ENCODE data around the gene CLUH.

Gene CLUH

DNA sequence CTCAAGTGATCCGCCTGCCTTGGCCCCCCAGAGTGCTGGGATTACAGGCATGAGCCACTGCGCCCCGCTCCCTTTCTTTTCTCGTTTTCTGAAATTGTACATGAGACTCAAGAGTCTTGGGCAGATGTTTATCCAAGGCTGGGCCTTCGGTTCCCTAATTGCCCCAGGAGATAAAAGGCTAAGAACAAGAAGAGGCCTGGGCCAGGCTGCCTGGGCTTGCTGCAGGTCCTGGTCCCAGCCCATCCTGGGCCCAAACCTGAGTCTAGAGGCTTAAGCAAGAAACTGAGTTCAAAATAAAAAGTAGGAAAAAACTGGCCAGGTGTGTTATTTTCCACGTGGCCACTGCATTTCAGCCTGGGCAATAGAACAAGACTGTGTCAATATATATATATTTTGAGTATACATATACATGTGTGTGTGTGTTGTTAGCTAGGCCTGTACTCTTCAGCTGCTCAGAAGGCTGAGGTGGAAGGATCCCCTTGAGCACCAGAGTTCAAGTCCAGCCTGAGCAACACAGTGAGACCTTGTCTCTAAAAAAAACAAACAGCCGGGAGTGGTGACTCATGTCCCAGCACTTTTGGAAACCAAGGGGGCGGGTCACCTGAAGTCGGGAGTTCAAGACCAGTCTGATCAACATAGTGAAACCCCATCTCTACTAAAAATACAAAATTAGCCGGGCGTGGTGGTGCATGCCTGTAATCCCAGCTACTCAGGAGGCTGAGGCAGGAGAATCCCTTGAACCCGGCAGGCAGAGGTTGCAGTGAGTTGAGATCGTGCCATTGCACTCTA is 6.8 kb upstream of the CLUH start:
- no peak overlapping the region for H3K4me2 ChIP-seq (ENCODE audit: low read depth, low read length)
- TF ChIP-seq EZH2phosphoT487 (IDR thresholded peaks at IDR 0.05; ENCODE audit: low read length) (no peak), EZH2 (optimal IDR thresholded peaks at IDR 0.05; ENCODE audit: low read depth, low read length) (no peak)
- TF ChIP-seq, protein P1, sequence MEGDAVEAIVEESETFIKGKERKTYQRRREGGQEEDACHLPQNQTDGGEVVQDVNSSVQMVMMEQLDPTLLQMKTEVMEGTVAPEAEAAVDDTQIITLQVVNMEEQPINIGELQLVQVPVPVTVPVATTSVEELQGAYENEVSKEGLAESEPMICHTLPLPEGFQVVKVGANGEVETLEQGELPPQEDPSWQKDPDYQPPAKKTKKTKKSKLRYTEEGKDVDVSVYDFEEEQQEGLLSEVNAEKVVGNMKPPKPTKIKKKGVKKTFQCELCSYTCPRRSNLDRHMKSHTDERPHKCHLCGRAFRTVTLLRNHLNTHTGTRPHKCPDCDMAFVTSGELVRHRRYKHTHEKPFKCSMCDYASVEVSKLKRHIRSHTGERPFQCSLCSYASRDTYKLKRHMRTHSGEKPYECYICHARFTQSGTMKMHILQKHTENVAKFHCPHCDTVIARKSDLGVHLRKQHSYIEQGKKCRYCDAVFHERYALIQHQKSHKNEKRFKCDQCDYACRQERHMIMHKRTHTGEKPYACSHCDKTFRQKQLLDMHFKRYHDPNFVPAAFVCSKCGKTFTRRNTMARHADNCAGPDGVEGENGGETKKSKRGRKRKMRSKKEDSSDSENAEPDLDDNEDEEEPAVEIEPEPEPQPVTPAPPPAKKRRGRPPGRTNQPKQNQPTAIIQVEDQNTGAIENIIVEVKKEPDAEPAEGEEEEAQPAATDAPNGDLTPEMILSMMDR (IDR thresholded peaks at IDR 0.05; ENCODE audit: low read length) = no peak
- H3K79me2 ChIP-seq (ENCODE audit: low read length) = no peaks in the 10 kb centered on the region
- H2AFZ ChIP-seq (ENCODE audit: low read length) = no peak overlapping the region
- peaks cover 24% of the 10 kb centered on the region for H3K27me3 ChIP-seq (replicated peaks; ENCODE audit: insufficient read depth, low read length)
- no peaks in the 10 kb centered on the region for H3F3A ChIP-seq (ENCODE audit: insufficient read depth, low read length)
- DNase-seq = no peak
- no peaks in the 10 kb centered on the region for H3K4me1 ChIP-seq (ENCODE audit: low read length)
- H4K20me1 ChIP-seq (ENCODE audit: insufficient read depth, low read length) = no peaks in the 10 kb centered on the region
- no peak overlapping the region for H3K4me3 ChIP-seq (ENCODE audit: low read length)
- H3K9me2 ChIP-seq (replicated peaks; ENCODE audit: insufficient read depth, low read length) = no peaks in the 10 kb centered on the region
- no peaks in the 10 kb centered on the region for H3K36me3 ChIP-seq (replicated peaks; ENCODE audit: insufficient read depth, low read length)
- H3K27ac ChIP-seq (ENCODE audit: low read length) = no peak overlapping the region
- no peaks in the 10 kb centered on the region for H3K9me3 ChIP-seq (replicated peaks; ENCODE audit: insufficient read depth, low read length)
- no peak overlapping the region for H3K9ac ChIP-seq (ENCODE audit: low read length)

DNA sequence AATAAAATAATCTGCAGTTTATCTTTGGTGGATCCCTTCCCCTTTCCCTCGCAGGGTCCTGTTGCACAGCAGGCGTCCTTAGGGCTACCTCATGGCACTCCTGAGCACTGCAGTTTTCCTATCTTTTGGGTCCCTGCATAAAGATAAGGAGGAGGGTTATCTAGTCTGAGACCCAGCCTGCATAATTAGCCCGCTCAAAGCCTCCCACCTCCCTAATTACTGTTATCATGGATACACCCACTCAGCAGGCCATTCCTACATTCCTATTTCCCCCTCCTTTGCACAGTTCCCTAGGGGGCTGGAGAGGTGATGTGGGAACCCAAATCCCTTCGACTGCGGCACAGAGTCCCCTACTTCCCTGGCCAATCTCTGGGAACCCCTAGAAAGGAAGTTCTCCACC is 5.1 kb upstream of the CLUH start:
- Histone ChIP-seq H3K4me2 (ENCODE audit: low read depth, low read length) (no peak overlapping the region), H3K27me3 (replicated peaks; ENCODE audit: insufficient read depth, low read length) (peaks cover 11% of the 10 kb centered on the region), H2AFZ (ENCODE audit: low read length) (no peak overlapping the region), H3F3A (ENCODE audit: insufficient read depth, low read length) (no peaks in the 10 kb centered on the region), H3K27ac (ENCODE audit: low read length) (no peak overlapping the region), H3K4me3 (ENCODE audit: low read length) (no peak overlapping the region), H3K9ac (ENCODE audit: low read length) (no peak overlapping the region), H3K9me2 (replicated peaks; ENCODE audit: insufficient read depth, low read length) (no peaks in the 10 kb centered on the region), H4K20me1 (ENCODE audit: insufficient read depth, low read length) (no peaks in the 10 kb centered on the region), H3K4me1 (ENCODE audit: low read length) (peaks cover 6% of the 10 kb centered on the region; the same call in 1 of the 2 replicates), H3K79me2 (ENCODE audit: low read length) (peaks cover 8% of the 10 kb centered on the region; the same call in 1 of the 2 replicates), H3K36me3 (replicated peaks; ENCODE audit: insufficient read depth, low read length) (no peaks in the 10 kb centered on the region), H3K9me3 (replicated peaks; ENCODE audit: insufficient read depth, low read length) (no peaks in the 10 kb centered on the region)
- TF ChIP-seq, protein P1 (IDR thresholded peaks at IDR 0.05; ENCODE audit: low read length) = no peak
- TF ChIP-seq EZH2 (optimal IDR thresholded peaks at IDR 0.05; ENCODE audit: low read depth, low read length) (no peak), EZH2phosphoT487 (IDR thresholded peaks at IDR 0.05; ENCODE audit: low read length) (no peak)
- DNase-seq = no peak

DNA sequence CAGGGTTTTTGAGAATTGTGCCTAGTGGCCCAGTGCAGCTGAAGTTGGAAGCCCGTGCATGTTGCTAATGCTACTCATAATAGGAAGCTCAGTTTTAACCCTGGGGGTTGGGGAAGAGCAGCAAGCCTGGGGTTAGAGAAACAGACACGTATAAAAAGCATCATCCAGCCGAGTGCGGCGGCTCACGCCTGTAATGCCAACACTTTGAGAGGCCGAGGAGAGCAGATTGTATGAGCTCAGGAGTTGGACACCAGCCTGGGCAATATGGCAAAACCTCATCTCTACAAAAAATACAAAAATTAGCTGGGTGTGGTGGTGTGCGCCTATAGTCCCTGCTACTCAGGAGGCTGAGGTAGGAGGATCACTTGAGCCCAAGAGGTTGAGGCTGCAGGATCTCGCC is 2.3 kb upstream of the CLUH start:
- no peak overlapping the region for H3K27ac ChIP-seq (ENCODE audit: low read length)
- H3K4me3 ChIP-seq (ENCODE audit: low read length) = no peak overlapping the region
- no peak overlapping the region for H2AFZ ChIP-seq (ENCODE audit: low read length)
- no peak for DNase-seq
- H3K4me1 ChIP-seq (ENCODE audit: low read length) = peaks cover 17% of the 10 kb centered on the region; the same call in 1 of the 2 replicates
- H3K36me3 ChIP-seq (replicated peaks; ENCODE audit: insufficient read depth, low read length) = no peaks in the 10 kb centered on the region
- H4K20me1 ChIP-seq (ENCODE audit: insufficient read depth, low read length) = peaks cover 20% of the 10 kb centered on the region
- H3F3A ChIP-seq (ENCODE audit: insufficient read depth, low read length) = no peaks in the 10 kb centered on the region
- no peak overlapping the region for H3K4me2 ChIP-seq (ENCODE audit: low read depth, low read length)
- H3K79me2 ChIP-seq (ENCODE audit: low read length) = peaks cover 33% of the 10 kb centered on the region
- no peak overlapping the region for H3K9ac ChIP-seq (ENCODE audit: low read length)
- H3K27me3 ChIP-seq (replicated peaks; ENCODE audit: insufficient read depth, low read length) = no peaks in the 10 kb centered on the region
- H3K9me3 ChIP-seq (replicated peaks; ENCODE audit: insufficient read depth, low read length) = no peaks in the 10 kb centered on the region
- TF ChIP-seq, protein P1 (IDR thresholded peaks at IDR 0.05; ENCODE audit: low read length) = no peak
- TF ChIP-seq EZH2 (optimal IDR thresholded peaks at IDR 0.05; ENCODE audit: low read depth, low read length) (no peak), EZH2phosphoT487 (IDR thresholded peaks at IDR 0.05; ENCODE audit: low read length) (no peak)
- no peaks in the 10 kb centered on the region for H3K9me2 ChIP-seq (replicated peaks; ENCODE audit: insufficient read depth, low read length)

All from MM.1S (cell line).